ENCODE measurements around the gene IL21R.
"Not testable (repeated sequence)": the region's sequence is repeated elsewhere in the genome, so short reads cannot be mapped to it uniquely, and the experiment has no call there.

Gene IL21R

DNA sequence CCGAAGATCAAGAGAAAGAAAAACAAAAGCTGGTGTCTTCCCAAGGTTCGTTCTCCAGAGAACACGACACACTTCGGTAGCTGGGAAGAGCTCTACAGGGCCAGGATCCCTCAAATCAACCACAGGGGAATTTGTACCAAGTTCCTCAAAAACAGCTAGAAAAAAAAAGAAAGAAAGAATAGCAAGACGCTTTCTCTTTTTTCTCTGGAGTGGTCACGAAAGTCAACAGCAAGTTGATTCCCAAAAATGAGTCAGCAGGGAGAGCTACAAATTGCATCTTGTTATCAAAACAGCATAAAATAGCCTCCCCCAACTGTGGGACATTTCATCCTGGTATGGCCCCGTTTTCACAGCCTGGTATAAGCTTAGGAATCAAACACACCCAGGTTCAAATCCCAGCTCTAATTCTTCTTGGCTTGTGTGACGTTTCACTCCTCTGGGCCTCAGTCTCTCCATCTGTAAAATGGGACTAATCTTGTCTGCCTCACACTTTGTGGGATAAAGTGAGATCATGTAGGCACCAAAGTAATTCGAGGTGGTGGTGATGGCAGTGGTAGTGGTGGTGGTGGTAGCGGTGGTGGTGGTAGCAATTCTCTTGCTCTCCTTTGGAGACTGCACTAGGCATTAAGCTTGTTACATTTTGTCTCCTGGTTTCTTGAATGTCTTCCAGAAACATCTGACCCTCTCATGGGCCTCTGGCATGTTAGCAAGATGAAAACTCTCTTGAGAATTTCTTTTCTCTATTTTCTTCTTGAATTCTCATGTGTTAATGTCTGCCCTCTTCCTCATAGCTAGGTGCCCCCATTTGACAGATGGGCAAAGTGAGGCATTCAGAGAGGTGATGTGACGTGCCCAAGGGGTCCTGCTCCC, 988 bp upstream of the IL21R start:
- no peak for DNase-seq (ENCODE audit: low read depth in 2 of 2)

DNA sequence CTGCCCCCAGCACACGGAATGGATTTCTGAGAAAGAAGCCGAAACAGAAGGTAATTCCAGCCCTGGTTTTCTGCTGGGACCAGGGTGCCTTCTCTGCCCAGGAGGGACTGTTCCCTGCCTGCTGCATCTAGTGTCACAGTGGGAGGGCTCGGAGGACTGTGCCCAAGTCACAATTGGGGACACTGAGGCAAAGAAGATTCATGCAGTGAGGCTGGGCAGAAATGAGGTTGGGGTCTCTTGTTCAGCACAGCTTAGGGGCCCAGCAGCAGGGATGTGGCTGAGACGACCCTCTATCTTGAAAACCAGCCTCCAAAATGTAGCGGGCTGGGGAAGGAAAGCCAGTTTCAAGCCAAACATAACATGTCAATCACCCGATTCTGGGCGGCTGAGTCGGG, 592 bp downstream of the IL21R start:
- DNase-seq (ENCODE audit: low read depth in 2 of 2) = no peak

DNA sequence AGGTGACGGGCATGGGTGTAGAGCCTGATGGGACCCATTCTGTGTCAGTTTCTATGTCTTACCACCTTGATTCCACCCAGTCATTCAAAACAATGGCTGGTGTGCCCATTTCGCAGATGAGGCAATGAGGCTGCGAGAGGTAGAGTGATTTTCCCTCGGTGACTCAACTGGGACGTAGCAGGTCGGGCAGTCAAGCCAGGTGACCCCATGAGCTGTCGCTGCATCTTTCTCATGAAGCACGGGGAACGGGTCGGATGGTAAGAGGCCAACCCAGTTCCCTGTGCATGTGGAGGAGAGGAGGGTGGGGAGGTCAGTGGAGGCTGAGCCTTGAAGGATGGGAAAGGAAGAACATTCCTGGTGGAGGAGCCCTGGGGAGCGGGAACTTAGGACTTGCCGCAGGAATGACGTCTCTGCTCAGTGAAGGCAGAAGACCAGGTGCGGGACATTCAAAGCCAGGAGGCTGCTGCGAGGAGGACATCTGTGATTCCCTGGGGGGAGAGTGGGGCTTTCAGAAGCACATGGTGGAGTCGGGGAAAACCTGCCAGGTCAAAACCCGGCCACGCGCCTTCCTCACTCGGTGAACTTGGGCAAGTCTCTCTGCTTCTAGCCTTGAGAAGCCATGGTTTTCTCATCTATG, 1.1 kb downstream of the IL21R start:
- no peak for DNase-seq (ENCODE audit: low read depth in 2 of 2)

DNA sequence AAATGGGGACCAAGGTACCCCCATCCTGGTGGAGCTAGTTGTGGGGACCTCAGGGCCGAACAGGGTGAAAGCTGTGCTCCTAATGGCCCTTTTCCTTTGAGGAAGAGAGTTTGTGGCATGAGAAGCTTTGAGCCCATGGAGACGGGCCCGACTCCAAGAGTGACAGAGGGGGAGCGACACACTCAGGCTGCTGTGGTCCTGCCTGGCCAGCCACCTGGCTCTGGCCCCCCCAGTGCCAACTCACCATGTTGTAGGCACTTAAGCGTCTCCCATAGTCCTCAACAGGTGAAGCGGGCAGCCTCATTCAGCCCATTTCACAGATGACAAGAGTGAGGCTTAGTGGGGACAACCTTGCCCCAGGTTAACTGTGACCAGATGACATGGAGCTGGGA, 1.6 kb downstream of the IL21R start:
- DNase-seq (ENCODE audit: low read depth in 2 of 2) = no peak

DNA sequence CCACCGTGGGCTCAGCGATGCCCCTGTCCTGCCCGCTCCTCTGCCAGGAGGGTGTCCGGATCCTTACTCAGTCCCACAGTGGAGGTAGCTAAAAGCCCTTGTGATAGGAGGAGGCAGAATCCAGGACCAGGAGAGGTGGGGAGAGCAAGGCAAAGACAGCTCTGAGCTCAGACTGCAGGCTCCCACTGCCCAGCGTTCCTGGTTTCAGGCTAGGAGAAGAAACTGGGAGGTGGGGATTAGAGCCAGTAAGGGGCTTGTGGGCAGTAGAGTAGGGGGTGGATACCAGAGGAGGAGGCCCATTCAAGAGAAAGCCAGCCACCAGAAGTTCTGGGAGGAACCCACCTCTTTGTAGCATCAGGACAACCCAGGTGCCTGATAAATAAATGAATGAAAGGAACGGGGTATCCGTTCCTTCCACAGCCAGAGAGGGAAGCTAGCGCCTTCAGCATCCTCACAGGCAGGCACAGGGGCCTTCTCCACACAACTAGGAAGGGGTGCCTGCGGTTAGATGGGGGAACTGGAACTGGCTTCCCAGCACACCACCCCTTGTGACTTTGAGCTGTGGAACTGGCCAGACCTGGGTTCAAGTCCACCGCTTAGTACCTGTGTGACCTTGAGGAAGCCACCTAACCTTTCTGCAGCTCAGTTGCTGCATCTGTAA, 2.3 kb downstream of the IL21R start:
- no peak for DNase-seq (ENCODE audit: low read depth in 2 of 2)

DNA sequence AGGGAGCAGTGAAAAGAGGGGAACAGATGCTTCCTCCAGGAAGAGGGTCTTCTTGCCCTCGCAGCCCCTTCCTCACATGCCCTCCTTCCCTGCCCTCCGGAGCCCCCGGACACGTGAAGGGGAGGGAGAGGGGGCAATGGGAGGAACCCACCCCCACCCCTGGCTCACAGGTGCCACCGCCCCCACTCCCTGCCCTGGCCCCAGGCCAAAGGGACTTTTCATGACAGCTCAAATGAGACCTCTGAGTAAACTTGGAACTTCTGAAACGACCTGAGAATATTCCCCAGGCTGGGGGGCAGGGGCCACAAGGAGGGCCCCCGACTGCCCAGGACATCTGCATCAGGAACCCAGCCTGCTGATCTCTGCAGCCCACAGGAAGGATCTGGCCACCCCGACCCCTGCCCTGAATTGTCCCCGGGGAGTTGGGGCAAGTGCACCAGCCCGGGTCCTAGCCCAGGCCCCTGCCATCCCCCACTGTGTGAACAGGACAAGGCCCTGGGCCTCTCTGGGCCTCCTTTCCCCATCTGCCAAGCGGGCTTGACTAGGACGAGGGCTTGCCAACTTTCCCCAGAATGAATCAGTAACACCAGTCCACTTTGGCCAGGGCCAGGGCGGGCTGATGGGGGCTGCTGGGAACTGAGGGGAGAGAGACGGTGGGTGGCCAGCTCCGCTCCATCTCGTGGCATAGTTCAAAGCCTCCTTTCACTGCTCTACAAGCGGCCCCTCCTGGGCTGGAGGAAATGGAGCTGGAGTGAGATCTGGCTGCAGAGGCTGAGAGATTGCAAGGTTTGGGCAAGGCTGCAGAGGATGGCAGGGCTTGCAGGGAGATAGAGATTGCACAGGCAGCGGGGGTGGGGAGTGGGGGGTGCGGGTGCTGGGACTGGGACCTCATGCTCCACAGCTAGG, 3.8 kb downstream of the IL21R start:
- DNase-seq (ENCODE audit: low read depth in 2 of 2) = no peak

DNA sequence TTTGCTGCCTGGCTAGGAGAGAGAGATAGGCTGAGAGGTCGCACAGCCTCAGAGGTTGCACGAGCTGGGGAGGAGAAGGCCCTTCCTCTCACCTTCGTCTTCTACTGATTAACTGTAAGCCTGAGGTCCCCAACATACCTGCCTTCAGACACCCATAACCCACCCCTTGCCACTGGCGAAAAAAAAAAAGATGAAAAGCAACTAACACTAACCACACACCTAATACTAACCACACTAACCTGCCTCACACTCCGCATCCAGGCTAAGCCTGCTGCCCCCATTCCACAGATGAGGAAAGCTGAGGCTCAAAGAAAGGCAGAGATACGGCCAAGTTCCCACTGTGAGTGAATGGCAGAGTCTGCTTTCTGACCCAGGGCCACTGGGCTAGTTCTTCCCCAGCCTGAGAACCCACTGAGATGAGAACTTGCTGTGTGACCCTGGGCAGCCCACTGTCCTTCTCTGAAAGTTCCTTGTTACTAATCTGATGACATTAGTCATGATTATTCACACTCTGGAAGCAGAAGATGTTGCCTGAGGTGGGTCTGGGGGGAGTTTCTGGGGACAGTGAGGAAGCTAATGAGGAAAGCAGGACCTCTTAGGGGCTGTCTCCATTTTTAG, 4.6 kb downstream of the IL21R start:
- DNase-seq (ENCODE audit: low read depth in 2 of 2) = no peak

DNA sequence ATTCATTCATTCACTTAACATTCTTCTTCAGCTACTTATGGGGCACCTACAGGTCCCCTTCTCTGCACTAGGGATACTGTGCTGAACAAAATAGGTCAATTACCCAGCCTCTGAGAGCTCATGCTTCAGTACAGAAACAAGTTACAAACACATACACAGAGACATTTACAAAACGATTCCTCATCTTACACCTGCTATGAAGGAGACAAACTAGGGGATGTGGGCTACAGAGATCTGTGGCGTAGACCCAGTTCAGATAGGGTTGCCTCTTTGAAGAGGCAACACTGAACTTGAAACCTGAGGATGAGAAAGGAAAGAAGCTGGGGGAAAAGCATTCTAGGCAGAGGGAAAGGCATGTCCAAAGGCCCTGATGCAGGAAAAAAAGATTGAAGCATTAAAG, 5.2 kb downstream of the IL21R start:
- DNase-seq (ENCODE audit: low read depth in 2 of 2) = no peak

DNA sequence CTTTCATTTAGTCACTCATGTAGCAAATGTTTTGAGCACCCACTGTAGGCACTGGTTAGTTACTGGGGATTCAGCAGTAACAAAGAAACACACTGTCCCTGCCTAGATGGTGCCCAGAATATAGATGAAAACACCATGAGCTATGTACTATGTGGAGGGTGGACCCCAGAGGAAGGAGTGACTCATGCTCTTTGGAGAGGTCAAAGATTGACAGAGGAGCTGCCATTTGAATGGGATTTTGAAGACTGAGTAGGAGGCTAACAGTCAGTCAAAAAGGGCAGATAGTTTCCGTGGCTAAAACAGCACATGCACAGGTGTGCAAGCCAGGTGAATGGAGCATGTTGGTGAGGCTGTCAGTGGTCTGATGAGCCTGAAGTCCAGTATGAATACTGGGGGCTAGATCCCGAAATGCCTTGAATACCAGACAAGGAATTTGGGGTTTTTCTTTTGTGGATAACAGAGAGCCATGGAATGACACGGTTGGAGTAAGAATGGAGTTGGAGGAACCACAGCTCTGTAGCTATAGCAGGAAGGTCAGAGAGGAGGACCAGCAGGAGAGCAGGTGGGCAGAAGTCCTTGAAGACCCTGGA, 6.1 kb downstream of the IL21R start:
- DNase-seq (ENCODE audit: low read depth in 2 of 2) = no peak

DNA sequence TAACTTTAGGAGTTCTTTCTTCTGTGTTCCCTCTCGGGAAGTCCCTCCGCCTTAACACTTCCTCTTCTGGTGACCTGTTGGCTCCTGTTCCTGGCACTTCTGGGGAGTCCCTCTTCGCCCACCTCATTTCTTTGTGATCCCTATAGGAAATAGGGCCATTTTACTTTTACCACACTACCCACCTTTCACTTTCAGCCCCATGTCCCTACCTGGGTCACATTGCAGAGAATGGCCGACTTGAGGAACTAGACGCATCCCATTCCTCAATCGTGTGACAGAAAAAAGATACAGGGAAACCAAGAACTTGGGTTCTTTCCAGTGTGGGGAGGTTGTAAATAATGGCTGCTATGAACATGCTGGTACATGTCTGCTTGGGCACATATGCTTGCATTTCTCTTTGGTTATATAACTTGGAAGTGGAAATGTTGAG, 6.6 kb downstream of the IL21R start:
- no peak for DNase-seq (ENCODE audit: low read depth in 2 of 2)

DNA sequence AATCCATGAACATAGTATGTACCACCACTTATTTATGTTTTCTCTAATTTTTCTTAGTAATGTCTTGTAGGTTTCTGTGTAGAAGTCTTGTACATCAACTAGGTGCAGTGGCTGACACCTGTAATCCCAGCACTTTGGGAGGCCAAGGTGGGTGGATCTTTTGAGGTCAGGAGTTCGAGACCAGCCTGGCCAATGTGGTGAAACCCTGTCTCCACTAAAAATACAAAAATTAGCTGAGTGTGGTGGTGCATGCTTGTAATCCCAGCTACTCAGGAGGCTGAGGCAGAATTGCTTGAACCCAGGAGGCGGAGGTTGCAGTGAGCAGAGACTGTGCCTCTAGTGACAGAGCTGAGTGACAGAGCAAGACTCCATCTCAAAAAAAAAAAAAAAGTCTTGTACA, 8.0 kb downstream of the IL21R start:
- not testable (repeated sequence) for DNase-seq (ENCODE audit: low read depth in 2 of 2)

DNA sequence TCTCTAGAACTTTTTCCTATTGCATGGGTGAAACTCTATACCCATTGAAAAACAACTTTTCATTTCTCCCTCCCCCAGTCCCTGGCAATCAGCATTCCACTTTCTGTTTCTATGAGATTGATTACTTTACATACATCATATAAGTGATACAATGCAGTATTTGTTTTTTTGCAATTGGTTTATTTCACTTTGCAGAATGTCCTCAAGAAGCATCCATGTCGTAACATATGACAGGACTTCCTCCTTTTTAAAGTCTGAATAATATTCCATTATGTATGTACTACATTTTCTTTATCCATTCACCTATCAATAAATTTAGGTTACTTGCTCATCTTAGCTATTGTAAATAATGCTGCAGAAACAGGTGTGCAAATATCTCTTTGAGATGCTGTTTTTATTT, 8.8 kb downstream of the IL21R start:
- DNase-seq (ENCODE audit: low read depth in 2 of 2) = no peak

DNA sequence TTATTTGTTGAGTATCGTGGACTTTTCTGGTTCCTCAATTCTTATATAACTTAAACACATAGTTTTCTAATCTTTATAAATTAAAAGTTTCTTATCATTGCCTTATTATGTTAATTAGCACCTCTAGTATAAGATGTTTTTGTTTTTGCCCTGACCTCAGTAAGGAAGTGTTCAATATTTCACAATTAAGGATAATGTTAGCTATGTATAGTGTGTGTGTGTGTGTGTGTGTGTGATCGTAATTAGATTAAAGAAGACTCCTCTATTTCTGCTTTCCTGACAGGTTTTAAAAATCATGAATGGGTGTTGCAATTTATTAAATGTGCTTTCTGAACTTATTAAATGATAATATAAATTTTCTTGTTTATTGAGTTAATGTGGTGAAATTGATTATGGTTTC, 12.0 kb downstream of the IL21R start:
- no peak for DNase-seq (ENCODE audit: low read depth in 2 of 2)

DNA sequence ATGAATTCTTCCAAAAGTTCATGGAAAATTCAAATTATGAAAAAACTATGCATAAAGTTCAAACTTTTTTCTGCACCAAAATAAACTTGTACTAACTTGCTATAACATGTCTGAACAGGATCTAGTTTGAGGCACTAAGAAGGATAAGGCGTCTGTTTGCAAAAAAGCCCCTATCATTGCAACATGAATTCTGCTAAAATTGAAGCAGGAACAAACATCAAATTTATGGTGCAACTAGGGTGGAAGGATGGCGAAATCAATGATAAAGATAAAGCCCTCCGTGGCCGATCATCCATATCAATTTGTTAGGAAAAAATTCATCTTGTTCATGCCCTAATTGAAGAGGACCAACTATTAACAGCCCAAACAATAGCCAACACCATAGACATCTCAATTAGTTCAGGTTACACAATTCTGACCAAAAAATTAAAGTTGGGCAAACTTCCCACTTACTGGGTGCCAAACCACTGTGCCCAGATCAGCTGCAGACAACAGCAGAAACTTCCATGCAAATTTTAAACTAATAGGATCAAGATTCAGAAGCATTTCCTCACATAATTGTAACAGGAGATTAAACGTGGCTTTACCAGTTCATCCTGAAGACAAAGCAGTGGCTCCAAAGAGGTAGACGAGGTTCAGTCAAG, 12.9 kb downstream of the IL21R start:
- no peak for DNase-seq (ENCODE audit: low read depth in 2 of 2)

DNA sequence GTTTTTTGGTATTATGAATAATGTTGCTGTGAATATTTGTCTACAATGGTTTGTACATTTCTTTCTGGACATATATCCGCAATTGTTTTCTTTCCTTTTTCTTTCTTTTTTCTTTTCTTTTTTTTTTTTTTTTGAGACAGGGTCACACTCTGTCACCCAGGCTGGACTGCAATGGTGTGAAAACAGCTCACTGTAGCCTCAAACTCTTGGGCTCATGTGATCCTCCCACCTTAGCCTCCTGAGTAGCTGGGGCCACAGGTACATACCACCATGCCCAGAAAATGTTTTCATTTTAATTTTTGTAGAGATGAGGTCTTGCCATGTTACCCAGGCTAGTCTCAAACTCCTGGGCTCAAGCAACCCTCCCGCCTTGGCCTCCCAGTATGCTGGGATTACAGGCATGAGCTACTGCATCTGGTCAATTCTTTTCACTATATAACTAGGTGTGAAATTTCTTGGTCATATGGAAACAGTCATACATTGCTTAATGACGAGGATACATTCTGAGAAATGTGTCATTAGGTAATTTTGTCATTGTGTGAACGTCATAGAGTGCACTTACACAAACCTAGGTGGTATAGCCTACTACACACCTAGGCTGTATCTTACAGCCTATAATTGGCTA, 15.2 kb downstream of the IL21R start:
- no peak for DNase-seq (ENCODE audit: low read depth in 2 of 2)

DNA sequence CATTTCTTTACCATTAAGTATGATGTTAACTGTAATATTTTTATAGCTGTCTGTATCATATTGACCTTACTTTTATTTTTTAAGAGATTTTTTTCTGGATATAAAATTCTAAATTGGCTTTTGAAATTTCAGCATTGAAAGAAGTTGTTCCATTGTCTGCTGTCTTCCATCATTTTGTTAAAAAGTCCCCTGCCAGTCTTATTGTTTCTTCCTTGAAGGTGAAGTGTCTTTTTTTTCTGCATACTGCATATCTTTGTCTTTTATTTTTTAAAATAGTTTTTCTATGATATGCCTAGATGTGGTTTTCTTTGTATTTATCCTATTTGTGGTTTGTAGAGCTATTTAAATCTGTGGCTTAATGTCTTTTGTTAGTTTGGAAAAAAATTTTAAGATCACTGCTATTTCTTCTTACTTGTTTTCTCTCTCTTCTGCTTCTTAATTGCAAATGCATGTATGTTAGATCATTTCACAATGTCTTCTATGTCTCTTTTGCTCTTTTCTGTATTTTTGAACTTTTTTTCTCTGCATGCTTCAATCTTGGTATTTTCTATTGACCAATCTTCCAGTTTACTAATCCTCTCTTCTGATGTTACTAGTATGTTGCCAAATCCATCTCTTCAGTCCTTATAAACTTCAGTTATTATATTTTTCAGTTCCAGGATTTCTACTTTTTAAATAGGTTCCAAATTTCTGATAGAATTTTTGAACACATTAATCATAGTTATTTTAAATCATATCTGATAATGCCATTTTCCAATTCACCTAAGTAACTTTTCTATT, 20.2 kb downstream of the IL21R start:
- no peak for DNase-seq (ENCODE audit: low read depth in 2 of 2)

DNA sequence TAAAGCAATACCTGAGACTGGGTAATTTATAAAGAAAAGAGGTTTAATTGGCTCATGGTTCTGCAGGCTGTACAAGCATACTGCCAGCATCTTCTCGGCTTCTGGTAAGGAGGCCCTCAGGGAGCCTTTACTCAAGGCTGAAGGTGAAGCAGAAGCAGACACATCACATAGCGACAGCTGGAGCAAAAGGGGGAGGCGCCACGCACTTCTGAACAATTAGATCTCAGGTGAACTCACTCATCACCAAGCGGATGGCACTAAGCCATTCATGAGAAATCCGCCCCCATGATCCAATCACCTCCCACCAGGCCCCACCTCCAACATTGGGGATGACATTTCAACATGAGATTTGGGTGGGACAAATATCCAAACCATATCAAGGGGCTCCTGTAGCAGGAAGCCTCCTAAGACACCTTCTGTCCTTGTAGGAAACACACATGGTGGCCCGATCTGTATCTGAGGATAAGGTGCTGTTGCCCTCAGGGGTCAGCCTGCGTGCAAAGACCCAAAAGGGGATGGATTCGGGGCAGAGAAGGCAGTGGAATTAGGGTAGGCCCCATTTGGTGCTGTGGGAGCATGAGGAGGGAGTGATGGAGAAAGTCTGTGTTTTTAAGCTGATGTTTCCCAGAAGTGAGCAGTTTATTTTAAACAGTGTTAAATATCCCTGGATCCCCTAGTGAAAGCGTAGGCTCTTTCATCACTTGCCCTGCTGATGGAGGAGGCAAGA, 23.0 kb downstream of the IL21R start:
- DNase-seq (ENCODE audit: low read depth in 2 of 2) = no peak

DNA sequence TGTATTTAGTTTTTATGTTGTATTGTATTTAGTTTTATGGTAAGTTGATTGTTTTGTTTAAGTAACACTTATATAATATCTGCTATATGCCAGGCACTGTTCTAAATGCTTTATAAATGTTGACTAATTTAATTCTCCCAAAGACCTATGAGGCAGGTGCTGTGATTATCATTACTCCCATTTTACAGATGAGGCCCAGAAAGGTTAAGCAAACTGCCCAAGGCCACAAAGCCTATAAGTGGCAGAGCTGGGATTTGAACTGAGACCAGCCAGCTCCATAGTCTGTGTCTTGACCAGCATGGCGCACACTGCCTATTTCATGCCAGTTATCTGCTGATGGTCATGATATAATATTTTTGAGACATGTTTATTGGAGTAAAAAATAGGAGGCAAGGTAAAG, 24.0 kb downstream of the IL21R start:
- no peak for DNase-seq (ENCODE audit: low read depth in 2 of 2)

Measured in fibroblast of skin of left quadriceps (primary cell).